ENCODE data around the gene PTH1R.

DNA sequence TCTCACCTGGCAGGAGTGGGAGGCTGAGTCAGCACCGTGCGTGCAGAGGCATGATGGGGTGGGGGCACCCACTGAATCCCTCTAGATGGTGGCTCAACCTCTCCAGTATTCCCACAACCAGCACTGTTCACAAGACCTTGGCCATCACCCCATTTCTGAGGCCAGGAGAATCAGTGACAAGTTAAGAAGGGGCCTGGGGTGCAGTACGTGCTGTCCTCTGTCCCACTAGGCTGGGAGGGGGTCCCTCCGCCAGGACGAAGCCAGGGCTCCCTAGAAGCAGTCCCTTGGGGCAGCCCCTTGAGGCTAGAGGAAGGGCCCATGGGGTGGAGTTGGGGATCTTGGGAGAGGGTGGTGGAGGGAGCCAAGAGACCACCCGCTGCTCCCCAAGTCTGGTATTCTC, 19.1 kb upstream of the PTH1R start:
- no peak for TF ChIP-seq POLR2AphosphoS5 (IDR thresholded peaks at IDR 0.05)
- TF ChIP-seq, protein P1, sequence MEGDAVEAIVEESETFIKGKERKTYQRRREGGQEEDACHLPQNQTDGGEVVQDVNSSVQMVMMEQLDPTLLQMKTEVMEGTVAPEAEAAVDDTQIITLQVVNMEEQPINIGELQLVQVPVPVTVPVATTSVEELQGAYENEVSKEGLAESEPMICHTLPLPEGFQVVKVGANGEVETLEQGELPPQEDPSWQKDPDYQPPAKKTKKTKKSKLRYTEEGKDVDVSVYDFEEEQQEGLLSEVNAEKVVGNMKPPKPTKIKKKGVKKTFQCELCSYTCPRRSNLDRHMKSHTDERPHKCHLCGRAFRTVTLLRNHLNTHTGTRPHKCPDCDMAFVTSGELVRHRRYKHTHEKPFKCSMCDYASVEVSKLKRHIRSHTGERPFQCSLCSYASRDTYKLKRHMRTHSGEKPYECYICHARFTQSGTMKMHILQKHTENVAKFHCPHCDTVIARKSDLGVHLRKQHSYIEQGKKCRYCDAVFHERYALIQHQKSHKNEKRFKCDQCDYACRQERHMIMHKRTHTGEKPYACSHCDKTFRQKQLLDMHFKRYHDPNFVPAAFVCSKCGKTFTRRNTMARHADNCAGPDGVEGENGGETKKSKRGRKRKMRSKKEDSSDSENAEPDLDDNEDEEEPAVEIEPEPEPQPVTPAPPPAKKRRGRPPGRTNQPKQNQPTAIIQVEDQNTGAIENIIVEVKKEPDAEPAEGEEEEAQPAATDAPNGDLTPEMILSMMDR (IDR thresholded peaks at IDR 0.05) = no peak
- TF ChIP-seq EP300 (IDR thresholded peaks at IDR 0.05) = no peak
- TF ChIP-seq POLR2A (IDR thresholded peaks at IDR 0.05) = no peak

Data from stomach (tissue), 4 donors.